ENCODE results near the gene SINHCAF.
"Not testable (repeated sequence)": the region's sequence is repeated elsewhere in the genome, so short reads cannot be mapped to it uniquely, and the experiment has no call there.

GRCh38 chr12:31375422-31375821, 49.5 kb upstream of the SINHCAF start:
- not testable (repeated sequence) for TF ChIP-seq POLR2A (IDR thresholded peaks at IDR 0.05; ENCODE audit: borderline replicate concordance, extremely low read depth, insufficient read depth, insufficient read length); YY1 (IDR thresholded peaks at IDR 0.05; ENCODE audit: extremely low read depth, insufficient replicate concordance, low read depth, low read length); CTCF (IDR thresholded peaks at IDR 0.05 in 2 of 3, conservative IDR thresholded peaks at IDR 0.05 in 1 of 3; ENCODE audit: borderline replicate concordance in 1 of 3, insufficient read depth in 1 of 3, low read depth in 2 of 3, low read length in 2 of 3); EZH2 (IDR thresholded peaks at IDR 0.05); POLR2AphosphoS5 (IDR thresholded peaks at IDR 0.05; ENCODE audit: low read depth, low read length); REST (IDR thresholded peaks at IDR 0.05; ENCODE audit: low read depth); ZBTB33 (IDR thresholded peaks at IDR 0.05; ENCODE audit: extremely low read depth, insufficient replicate concordance, low read length); TCF7L2 (IDR thresholded peaks at IDR 0.05; ENCODE audit: borderline replicate concordance, extremely low read depth, insufficient read depth, insufficient read length)

Measured in HCT116 (cell line).